Neural progenitor cell (in vitro differentiated cells): ENCODE data around the gene BCL7C. TPM values are rescaled to one million over a fixed set of nuclear protein-coding genes. Genes with fewer than 3 reads are reported as not detected.

Experiments used
- DNase-seq: peaks from one replicate; pipeline ENCODE4 v3.0.0-alpha.2; 2016; ENCODE audit warnings: low spot score
- H2AFZ ChIP-seq: fragments of 200-600 bp; sonication (generic); replicated peaks from 2 replicates; pipeline ENCODE4 v1.6.1; 2016; ENCODE audit warnings: antibody characterized with exemption
- H3F3A ChIP-seq: fragments of 200-600 bp; sonication (generic); 2 replicates; pipeline ENCODE4 v1.6.1; 2016; ENCODE audit warnings: antibody characterized with exemption, low read depth
- H3K27ac ChIP-seq: fragments of 200-600 bp; sonication (generic); 2 replicates; pipeline ENCODE4 v1.5.1; 2016; ENCODE audit warnings: mild to moderate bottlenecking
- H3K27me3 ChIP-seq: fragments of 200-600 bp; sonication (generic); 2 replicates; pipeline ENCODE4 v1.6.1; 2016; ENCODE audit warnings: mild to moderate bottlenecking, moderate library complexity
- H3K36me3 ChIP-seq: fragments of 200-600 bp; sonication (generic); 2 replicates; pipeline ENCODE4 v1.5.1; 2016
- H3K4me1 ChIP-seq: fragments of 200-600 bp; sonication (generic); 2 replicates; pipeline ENCODE4 v1.6.1; 2016; ENCODE audit warnings: mixed run types
- H3K4me2 ChIP-seq: fragments of 200-600 bp; sonication (generic); 2 replicates; pipeline ENCODE4 v1.6.1; 2016
- H3K4me3 ChIP-seq: fragments of 200-600 bp; sonication (generic); 2 replicates; pipeline ENCODE4 v1.5.1; 2016
- H3K79me2 ChIP-seq: fragments of 200-600 bp; sonication (generic); 2 replicates; pipeline ENCODE4 v1.6.1; 2016; ENCODE audit warnings: low read depth
- H3K9ac ChIP-seq: fragments of 200-600 bp; sonication (generic); 2 replicates; pipeline ENCODE4 v1.6.1; 2016
- H3K9me3 ChIP-seq: fragments of 200-600 bp; sonication (generic); 2 replicates; pipeline ENCODE4 v1.5.1; 2016; ENCODE audit warnings: low read depth
- H4K20me1 ChIP-seq: fragments of 200-600 bp; sonication (generic); 2 replicates; pipeline ENCODE4 v1.6.1; 2016; ENCODE audit warnings: low read depth
- H3K27ac Mint-ChIP-seq: 3 replicates; pipeline ENCODE4 v1.8.0; 2021; ENCODE audit warnings: mixed read lengths
- H3K27me3 Mint-ChIP-seq: 2 replicates; pipeline ENCODE4 v1.8.0; 2022; ENCODE audit warnings: low read depth, mild to moderate bottlenecking, inconsistent platforms, moderate library complexity, mixed read lengths; ENCODE audit not compliant: insufficient read depth
- H3K36me3 Mint-ChIP-seq: 3 replicates; pipeline ENCODE4 v1.8.0; 2021; ENCODE audit warnings: mixed read lengths
- H3K4me1 Mint-ChIP-seq: 3 replicates; pipeline ENCODE4 v1.8.0; 2021; ENCODE audit warnings: mixed read lengths
- H3K4me3 Mint-ChIP-seq: 3 replicates; pipeline ENCODE4 v1.8.0; 2021; ENCODE audit warnings: mild to moderate bottlenecking, moderate library complexity, mixed read lengths
- H3K9me3 Mint-ChIP-seq: 3 replicates; pipeline ENCODE4 v1.8.0; 2020; ENCODE audit warnings: mixed read lengths
- EZH2 ChIP-seq: fragments of 200-600 bp; sonication (generic); IDR thresholded peaks from 2 replicates; pipeline ENCODE4 v1.6.1; 2017; ENCODE audit warnings: antibody characterized with exemption, mild to moderate bottlenecking, moderate library complexity
- EZH2phosphoT487 ChIP-seq: fragments of 200-600 bp; sonication (generic); IDR thresholded peaks from 2 replicates; pipeline ENCODE4 v1.6.1; 2017; ENCODE audit warnings: antibody characterized with exemption
- total RNA-seq: library from RNA; depleted of rRNA; stranded (reverse); fragments of >200 nt; gene quantifications from 2 replicates; pipeline ENCODE4 v1.2.3, GENCODE V29; 2015; ENCODE audit warnings: low replicate concordance
- TF ChIP-seq, protein P1 (sequence below): fragments of 200-600 bp; sonication (generic); IDR thresholded peaks from 2 replicates; pipeline ENCODE4 v1.5.1; 2017; ENCODE audit warnings: antibody characterized with exemption, mild to moderate bottlenecking

Gene BCL7C
- total RNA-seq, 1 donor from 2014 or later: 18.3 TPM

DNA sequence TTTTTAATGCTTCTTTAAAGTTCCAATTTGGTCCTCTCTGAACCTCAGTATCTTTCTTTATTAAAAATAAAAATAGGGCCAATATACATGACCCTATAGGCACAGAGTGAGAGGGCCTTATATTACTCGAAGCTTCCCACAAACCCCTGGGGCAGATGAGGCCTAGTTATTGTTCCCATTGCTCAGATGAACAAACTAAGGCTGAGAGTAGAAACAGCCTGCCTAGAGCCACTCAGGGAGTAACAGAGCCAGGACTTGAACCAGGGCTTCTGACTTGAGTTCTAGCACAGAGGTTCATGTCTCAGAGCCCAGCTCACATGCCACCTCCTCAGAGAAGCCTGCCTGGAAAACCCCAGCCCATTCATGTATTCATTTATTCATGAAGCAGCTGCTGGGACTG lies 7.7 kb downstream of the BCL7C start:
- Histone ChIP-seq H2AFZ (no peak overlapping the region), H3K4me3 (no peak overlapping the region), H4K20me1 (peaks cover 2% of the 10 kb centered on the region), H3K27me3 (no peaks in the 10 kb centered on the region), H3K27ac (no peak overlapping the region), H3K4me2 (no peak overlapping the region), H3K79me2 (no peaks in the 10 kb centered on the region), H3K36me3 (no peaks in the 10 kb centered on the region), H3F3A (no peaks in the 10 kb centered on the region), H3K9ac (no peak overlapping the region), H3K9me3 (no peaks in the 10 kb centered on the region), H3K4me1 (no peaks in the 10 kb centered on the region)
- Mint-ChIP-seq H3K9me3 (no peaks in the 10 kb centered on the region), H3K4me3 (no peak overlapping the region), H3K27me3 (peaks cover 4% of the 10 kb centered on the region), H3K27ac (no peak overlapping the region), H3K36me3 (peaks cover 20% of the 10 kb centered on the region), H3K4me1 (peaks cover 17% of the 10 kb centered on the region)
- TF ChIP-seq EZH2phosphoT487 (no peak), EZH2 (no peak)
- TF ChIP-seq, protein P1, sequence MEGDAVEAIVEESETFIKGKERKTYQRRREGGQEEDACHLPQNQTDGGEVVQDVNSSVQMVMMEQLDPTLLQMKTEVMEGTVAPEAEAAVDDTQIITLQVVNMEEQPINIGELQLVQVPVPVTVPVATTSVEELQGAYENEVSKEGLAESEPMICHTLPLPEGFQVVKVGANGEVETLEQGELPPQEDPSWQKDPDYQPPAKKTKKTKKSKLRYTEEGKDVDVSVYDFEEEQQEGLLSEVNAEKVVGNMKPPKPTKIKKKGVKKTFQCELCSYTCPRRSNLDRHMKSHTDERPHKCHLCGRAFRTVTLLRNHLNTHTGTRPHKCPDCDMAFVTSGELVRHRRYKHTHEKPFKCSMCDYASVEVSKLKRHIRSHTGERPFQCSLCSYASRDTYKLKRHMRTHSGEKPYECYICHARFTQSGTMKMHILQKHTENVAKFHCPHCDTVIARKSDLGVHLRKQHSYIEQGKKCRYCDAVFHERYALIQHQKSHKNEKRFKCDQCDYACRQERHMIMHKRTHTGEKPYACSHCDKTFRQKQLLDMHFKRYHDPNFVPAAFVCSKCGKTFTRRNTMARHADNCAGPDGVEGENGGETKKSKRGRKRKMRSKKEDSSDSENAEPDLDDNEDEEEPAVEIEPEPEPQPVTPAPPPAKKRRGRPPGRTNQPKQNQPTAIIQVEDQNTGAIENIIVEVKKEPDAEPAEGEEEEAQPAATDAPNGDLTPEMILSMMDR: no peak
- DNase-seq: no peak

DNA sequence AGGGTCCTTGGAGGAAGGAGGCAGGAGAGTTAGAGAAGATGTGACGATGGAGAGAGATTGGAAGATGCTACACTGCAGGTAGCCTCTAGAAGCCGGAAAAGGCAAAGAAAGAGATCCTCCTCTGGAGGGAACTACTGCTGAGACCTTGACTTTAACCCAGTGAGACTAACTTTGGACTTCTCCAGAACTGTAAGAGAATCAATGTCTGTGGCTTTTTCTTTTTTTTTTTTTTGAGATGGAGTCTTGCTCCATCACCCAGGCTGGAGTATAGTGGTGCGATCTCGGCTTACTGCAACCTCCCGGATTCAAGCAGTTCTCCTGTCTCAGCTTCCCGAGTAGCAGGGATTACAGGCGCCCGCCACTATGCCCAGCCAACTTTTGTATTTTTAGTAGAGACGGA lies 8.7 kb downstream of the BCL7C start:
- peaks cover 21% of the 10 kb centered on the region for H3K4me1 Mint-ChIP-seq
- no peak for TF ChIP-seq EZH2phosphoT487
- Histone ChIP-seq H3K4me3 (no peak overlapping the region), H3K4me2 (no peak overlapping the region), H3K27ac (no peak overlapping the region), H3F3A (no peaks in the 10 kb centered on the region), H3K4me1 (no peaks in the 10 kb centered on the region), H3K9ac (no peak overlapping the region), H4K20me1 (peaks cover 2% of the 10 kb centered on the region), H3K36me3 (no peaks in the 10 kb centered on the region), H3K27me3 (no peaks in the 10 kb centered on the region), H3K9me3 (no peaks in the 10 kb centered on the region), H3K79me2 (no peaks in the 10 kb centered on the region), H2AFZ (no peak overlapping the region)
- DNase-seq: no peak
- H3K4me3 Mint-ChIP-seq: no peak overlapping the region
- H3K27ac Mint-ChIP-seq: no peak overlapping the region
- H3K36me3 Mint-ChIP-seq: peaks cover 20% of the 10 kb centered on the region
- H3K9me3 Mint-ChIP-seq: no peaks in the 10 kb centered on the region
- H3K27me3 Mint-ChIP-seq: peaks cover 4% of the 10 kb centered on the region

DNA sequence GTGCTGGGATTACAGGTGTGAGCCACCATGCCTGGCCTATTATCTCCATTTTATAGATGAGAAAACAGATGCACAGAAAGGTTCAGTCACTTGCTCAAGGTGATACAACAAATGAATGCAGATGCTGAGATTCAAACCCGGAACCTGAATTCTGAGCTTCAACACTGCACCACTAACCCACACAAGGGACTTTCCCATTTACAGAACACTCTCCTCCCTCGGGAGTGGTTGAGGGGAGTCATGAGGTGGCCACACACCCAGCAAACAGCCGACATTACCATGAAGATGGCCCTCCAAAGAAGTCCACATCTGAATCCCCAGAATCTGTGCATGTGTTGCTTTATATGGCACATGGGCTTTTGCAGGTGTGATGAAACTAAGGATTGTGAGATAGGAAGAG lies 9.1 kb downstream of the BCL7C start:
- TF ChIP-seq EZH2phosphoT487: no peak
- Histone ChIP-seq H3K79me2 (no peaks in the 10 kb centered on the region), H3F3A (no peaks in the 10 kb centered on the region), H3K36me3 (no peaks in the 10 kb centered on the region), H3K9me3 (no peaks in the 10 kb centered on the region), H4K20me1 (peaks cover 2% of the 10 kb centered on the region), H3K4me2 (no peak overlapping the region), H3K9ac (no peak overlapping the region), H2AFZ (no peak overlapping the region), H3K4me1 (no peaks in the 10 kb centered on the region), H3K27me3 (no peaks in the 10 kb centered on the region), H3K27ac (no peak overlapping the region), H3K4me3 (no peak overlapping the region)
- Mint-ChIP-seq H3K27ac (no peak overlapping the region), H3K4me3 (no peak overlapping the region), H3K9me3 (no peaks in the 10 kb centered on the region), H3K4me1 (peaks cover 21% of the 10 kb centered on the region), H3K36me3 (peaks cover 19% of the 10 kb centered on the region), H3K27me3 (peaks cover 4% of the 10 kb centered on the region)
- no peak for DNase-seq

DNA sequence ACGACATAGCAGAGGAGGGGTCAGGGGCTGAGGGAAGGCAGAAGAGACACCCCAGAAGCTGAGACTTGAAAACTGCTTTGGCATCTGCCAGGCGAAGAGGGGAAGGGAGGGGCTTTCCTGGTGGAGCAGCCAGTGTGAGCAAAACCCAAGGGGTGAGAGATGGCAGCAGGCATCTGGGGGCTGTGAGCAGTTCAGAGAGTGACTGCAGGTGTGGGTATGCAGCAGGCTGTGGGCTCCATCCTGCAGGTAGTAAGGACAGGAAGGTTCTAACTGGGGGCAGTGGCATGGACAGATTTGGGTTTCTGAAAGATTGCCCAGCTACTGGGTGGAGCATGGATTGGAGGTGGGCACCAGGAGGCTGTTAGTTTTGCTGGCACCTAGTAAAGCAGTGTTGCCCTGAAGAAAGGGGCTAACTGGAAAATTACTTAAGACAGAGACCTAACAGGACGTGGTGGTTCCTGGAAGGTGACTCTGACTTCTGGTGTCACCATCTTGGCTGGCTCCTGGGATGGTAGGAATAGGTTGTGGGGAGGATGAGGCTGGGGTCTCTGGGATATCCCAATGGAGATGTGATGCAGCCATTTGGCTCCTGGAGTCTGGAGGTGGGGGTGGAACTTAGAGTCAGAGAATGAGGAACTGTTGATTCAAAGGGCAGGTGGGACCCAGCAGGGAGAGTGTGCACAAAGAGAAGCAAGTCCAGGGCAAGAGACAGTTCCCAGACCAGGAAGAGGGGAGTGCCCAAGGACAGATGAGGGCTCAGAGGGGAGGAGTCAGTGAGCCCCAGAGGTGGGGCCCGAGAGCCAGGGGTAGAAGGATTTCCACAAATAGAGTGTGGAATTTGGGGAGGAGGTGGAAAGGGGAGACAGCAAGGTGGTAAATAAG lies 11.2 kb downstream of the BCL7C start:
- H3K9me3 ChIP-seq: no peaks in the 10 kb centered on the region
- TF ChIP-seq EZH2phosphoT487 (no peak), EZH2 (no peak)
- TF ChIP-seq, protein P1: no peak
- Mint-ChIP-seq H3K9me3 (no peaks in the 10 kb centered on the region), H3K27me3 (peaks cover 9% of the 10 kb centered on the region), H3K36me3 (peaks cover 15% of the 10 kb centered on the region), H3K4me3 (peak overlapping the region; percentile 71), H3K27ac (peak overlapping the region; percentile 88), H3K4me1 (peaks cover 23% of the 10 kb centered on the region)
- no peaks in the 10 kb centered on the region for H4K20me1 ChIP-seq
- H3K36me3 ChIP-seq: no peaks in the 10 kb centered on the region
- H3K4me2 ChIP-seq: no peak overlapping the region
- H2AFZ ChIP-seq: no peak overlapping the region
- H3F3A ChIP-seq: no peaks in the 10 kb centered on the region
- H3K9ac ChIP-seq: no peak overlapping the region
- no peak for DNase-seq
- no peaks in the 10 kb centered on the region for H3K4me1 ChIP-seq
- peaks cover 4% of the 10 kb centered on the region for H3K79me2 ChIP-seq
- H3K27ac ChIP-seq: no peak overlapping the region
- H3K27me3 ChIP-seq: no peaks in the 10 kb centered on the region
- H3K4me3 ChIP-seq: no peak overlapping the region
